Panc1 (cell line): ENCODE results near the gene MACROD2. TPM values are rescaled to one million over a fixed set of nuclear protein-coding genes. Genes with fewer than 3 reads are reported as not detected.

Source experiments
- ATAC-seq: fragments of 200-7000 bp; cut with Tn5 transposase; 2 replicates; pipeline ENCODE4 v1.9.1; 2020; ENCODE audit warnings: mild to moderate bottlenecking, moderate library complexity
- BruUV-seq: library from RNA; stranded (reverse); fragments of 400-500 nt; replicated peaks from 2 replicates; lab custom pipeline; 2021; lab: Mats Ljungman, UMichigan
- CTCF ChIA-PET: fragments of 300-600 bp; sonication (Branson Sonifier 250); formaldehyde crosslinking; loops from one replicate; lab custom pipeline; 2022; ENCODE audit warnings: antibody characterized with exemption; lab: Charles Lee
- POLR2A ChIA-PET: fragments of 300-600 bp; sonication (Branson Sonifier 250); formaldehyde crosslinking; loops from one replicate; lab custom pipeline; 2022; ENCODE audit warnings: antibody characterized with exemption; lab: Charles Lee
- DNase-seq: peaks from one replicate; pipeline ENCODE4 v3.0.0-alpha.2; 2010; ENCODE audit warnings: low read depth, low spot score
- H3K27ac ChIP-seq: 2 replicates; pipeline ENCODE4 v1.5.1; 2011; ENCODE audit warnings: mild to moderate bottlenecking, low read length, inconsistent platforms
- H3K27me3 ChIP-seq: fragments of 200-500 bp; sonication (Bioruptor generic); 2 replicates; pipeline ENCODE4 v1.6.0; 2014; ENCODE audit warnings: low read length, inconsistent platforms; ENCODE audit not compliant: control insufficient read depth, insufficient read depth
- H3K36me3 ChIP-seq: fragments of 200-500 bp; sonication (Bioruptor generic); 2 replicates; pipeline ENCODE4 v1.5.1; 2014; ENCODE audit warnings: inconsistent platforms, mild to moderate bottlenecking, low read length, moderate library complexity; ENCODE audit not compliant: control insufficient read depth, insufficient read depth
- H3K4me1 ChIP-seq: 2 replicates; pipeline ENCODE4 v1.5.1; 2011; ENCODE audit warnings: inconsistent platforms, mild to moderate bottlenecking, low read length, moderate library complexity; ENCODE audit not compliant: control insufficient read depth, insufficient read depth
- H3K4me3 ChIP-seq, 2 experiments: 2 replicates each; pipeline ENCODE4 v1.5.1; 2011 to 2012; ENCODE audit warnings: low read depth in 2 of 2, low read length in 2 of 2, mild to moderate bottlenecking in 2 of 2, inconsistent platforms in 1 of 2, moderate library complexity in 1 of 2
- H3K9me3 ChIP-seq: fragments of 200-500 bp; sonication (Bioruptor generic); 2 replicates; pipeline ENCODE4 v1.5.1; 2014; ENCODE audit warnings: low read depth, mild to moderate bottlenecking, inconsistent platforms, low read length, moderate library complexity; ENCODE audit not compliant: control insufficient read depth, insufficient read depth
- POLR2AphosphoS5 ChIP-seq: IDR thresholded peaks from 2 replicates; pipeline ENCODE4 v1.6.1; 2012; ENCODE audit warnings: mild to moderate bottlenecking, low read depth, low read length, moderate library complexity
- REST ChIP-seq, 2 experiments: IDR thresholded peaks; 2 replicates each; pipeline ENCODE4 v1.6.1; 2011 to 2012; ENCODE audit warnings: low read depth in 2 of 2, control low read depth in 1 of 2, low read length in 1 of 2, mild to moderate bottlenecking in 1 of 2, moderate library complexity in 1 of 2; ENCODE audit not compliant: insufficient read depth in 1 of 2
- SIN3A ChIP-seq: IDR thresholded peaks from 2 replicates; pipeline ENCODE4 v1.6.1; 2012; ENCODE audit warnings: low read depth, mild to moderate bottlenecking, low read length, moderate library complexity, borderline replicate concordance; ENCODE audit not compliant: insufficient read depth
- TCF7L2 ChIP-seq: IDR thresholded peaks from 2 replicates; pipeline ENCODE4 v1.6.1; 2011; ENCODE audit warnings: mild to moderate bottlenecking, low read depth, low read length, inconsistent platforms
- in situ Hi-C: cut with HindIII; loops from 2 replicates; pipeline ENCODE4 v1.10.0; 2016; ENCODE audit warnings: low sequenced_read_pairs, low pct_unique_long_range_greater_than_20kb
- intact Hi-C: fragments of 100-400 bp; cut with micrococcal nuclease; formaldehyde crosslinking; loops from one replicate; pipeline ENCODE4 v1.10.0; 2022; ENCODE audit not compliant: unreplicated experiment
- total RNA-seq: library from RNA; stranded (reverse); gene quantifications from one replicate; pipeline ENCODE4 v1.2.1, GENCODE V29; 2021; ENCODE audit not compliant: unreplicated experiment
- TF ChIP-seq, protein P1 (sequence below): fragments of 450-650 bp; IDR thresholded peaks from 2 replicates; pipeline ENCODE4 v1.5.1; 2017; ENCODE audit warnings: mild to moderate bottlenecking

Gene MACROD2
- total RNA-seq, 1 experiment from 2014 or later, result 1.2 TPM

DNA sequence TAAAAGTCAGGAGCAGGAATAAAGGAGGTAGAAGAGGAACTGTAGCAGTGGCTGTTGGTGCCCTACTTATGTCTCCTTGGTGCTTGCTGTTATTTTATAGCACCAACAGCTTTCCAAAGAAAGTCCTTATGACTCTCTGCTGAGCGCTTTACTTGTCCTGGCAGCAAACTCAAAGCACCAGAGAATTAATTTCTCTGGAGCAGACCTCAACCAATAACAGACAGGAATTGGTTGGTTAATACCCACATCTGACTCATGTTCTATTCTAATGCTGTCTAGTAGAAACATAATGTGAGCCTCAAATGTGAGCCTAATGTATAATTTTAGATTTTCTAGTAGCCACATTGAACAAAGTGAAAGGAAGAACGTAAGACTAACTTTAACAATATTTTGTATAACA, 1892.1 kb downstream of the MACROD2 start:
- ATAC-seq (no peak), DNase-seq (no peak)
- Histone ChIP-seq H3K27ac (no peak overlapping the region), H3K4me1 (no peaks in the 10 kb centered on the region), H3K4me3 (no peak overlapping the region), H3K36me3 (no peaks in the 10 kb centered on the region), H3K9me3 (no peaks in the 10 kb centered on the region), H3K27me3 (no peaks in the 10 kb centered on the region)
- TF ChIP-seq POLR2AphosphoS5 (no peak), SIN3A (no peak), REST (IDR thresholded peaks at IDR 0.05; ENCODE audit: insufficient read depth in 1 of 2, low read depth in 2 of 2, low read length in 1 of 2) (no peak), TCF7L2 (no peak)
- TF ChIP-seq, protein P1, sequence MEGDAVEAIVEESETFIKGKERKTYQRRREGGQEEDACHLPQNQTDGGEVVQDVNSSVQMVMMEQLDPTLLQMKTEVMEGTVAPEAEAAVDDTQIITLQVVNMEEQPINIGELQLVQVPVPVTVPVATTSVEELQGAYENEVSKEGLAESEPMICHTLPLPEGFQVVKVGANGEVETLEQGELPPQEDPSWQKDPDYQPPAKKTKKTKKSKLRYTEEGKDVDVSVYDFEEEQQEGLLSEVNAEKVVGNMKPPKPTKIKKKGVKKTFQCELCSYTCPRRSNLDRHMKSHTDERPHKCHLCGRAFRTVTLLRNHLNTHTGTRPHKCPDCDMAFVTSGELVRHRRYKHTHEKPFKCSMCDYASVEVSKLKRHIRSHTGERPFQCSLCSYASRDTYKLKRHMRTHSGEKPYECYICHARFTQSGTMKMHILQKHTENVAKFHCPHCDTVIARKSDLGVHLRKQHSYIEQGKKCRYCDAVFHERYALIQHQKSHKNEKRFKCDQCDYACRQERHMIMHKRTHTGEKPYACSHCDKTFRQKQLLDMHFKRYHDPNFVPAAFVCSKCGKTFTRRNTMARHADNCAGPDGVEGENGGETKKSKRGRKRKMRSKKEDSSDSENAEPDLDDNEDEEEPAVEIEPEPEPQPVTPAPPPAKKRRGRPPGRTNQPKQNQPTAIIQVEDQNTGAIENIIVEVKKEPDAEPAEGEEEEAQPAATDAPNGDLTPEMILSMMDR, result no peak
- CTCF ChIA-PET, result no interaction called here
- no TSS peak for BruUV-seq
- in situ Hi-C loops, result no loop called here
- intact Hi-C loops, result no loop called here
- POLR2A ChIA-PET, result no interaction called here

DNA sequence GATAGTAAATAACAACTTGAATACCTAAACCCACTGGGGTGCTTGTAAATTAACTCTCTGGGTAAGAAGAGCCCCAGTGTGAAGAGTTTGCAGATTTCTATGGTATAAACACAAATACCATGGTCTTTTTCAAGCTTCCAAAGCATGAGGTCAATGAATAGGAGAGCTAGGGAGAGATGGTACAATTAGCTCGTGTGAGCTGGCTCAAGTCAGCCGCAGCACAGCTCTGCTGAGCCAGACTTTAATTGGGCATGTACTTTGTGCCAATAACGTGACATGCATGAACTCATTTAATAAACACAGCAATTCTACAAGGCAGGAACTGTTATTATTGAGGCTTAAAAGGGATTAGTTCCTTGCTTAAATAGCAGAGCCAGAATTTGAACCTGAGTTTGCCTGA, 1893.7 kb downstream of the MACROD2 start:
- H3K36me3 ChIP-seq, result no peaks in the 10 kb centered on the region
- intact Hi-C loops, result no loop called here
- POLR2A ChIA-PET, result no interaction called here
- H3K27me3 ChIP-seq, result no peaks in the 10 kb centered on the region
- ATAC-seq (no peak), DNase-seq (no peak)
- no TSS peak for BruUV-seq
- no peak for TF ChIP-seq TCF7L2
- TF ChIP-seq SIN3A, result no peak
- no peak for TF ChIP-seq POLR2AphosphoS5
- TF ChIP-seq, protein P1, result no peak
- TF ChIP-seq REST (IDR thresholded peaks at IDR 0.05; ENCODE audit: insufficient read depth in 1 of 2, low read depth in 2 of 2, low read length in 1 of 2), result no peak
- H3K4me1 ChIP-seq, result no peaks in the 10 kb centered on the region
- H3K27ac ChIP-seq, result no peak overlapping the region
- H3K4me3 ChIP-seq, result no peak overlapping the region
- in situ Hi-C loops, result no loop called here
- no peaks in the 10 kb centered on the region for H3K9me3 ChIP-seq
- CTCF ChIA-PET, result no interaction called here
